HL-60 (cell line): Measurements from ENCODE around the gene BCL11B.

Experiments
- DNase-seq, 2 experiments: peaks; one replicate each; pipeline ENCODE4 v3.0.0-alpha.2; 2010 to 2020; ENCODE audit warnings: low read depth in 1 of 2, low spot score in 1 of 2
- H3K27ac ChIP-seq: fragments of 250-450 bp; sonication (Bioruptor Pico); replicated peaks from 2 replicates; pipeline ENCODE4 v1.5.1; 2020; ENCODE audit warnings: mild to moderate bottlenecking, moderate library complexity
- H3K27me3 ChIP-seq: fragments of 250-450 bp; sonication (Bioruptor Pico); 2 replicates; pipeline ENCODE4 v1.5.1; 2021; ENCODE audit warnings: mild to moderate bottlenecking, moderate library complexity; ENCODE audit not compliant: insufficient read depth, poor library complexity, severe bottlenecking
- H3K4me3 ChIP-seq: replicated peaks from 2 replicates; pipeline ENCODE4 v1.5.1; 2011; ENCODE audit warnings: mild to moderate bottlenecking, control low read depth, low read length; ENCODE audit not compliant: insufficient read depth
- GABPA ChIP-seq: IDR thresholded peaks from 2 replicates; pipeline ENCODE4 v1.6.1; 2012; ENCODE audit warnings: low read depth
- POLR2AphosphoS5 ChIP-seq: IDR thresholded peaks from 2 replicates; pipeline ENCODE4 v1.6.1; 2012; ENCODE audit warnings: low read depth
- SPI1 ChIP-seq: IDR thresholded peaks from 2 replicates; pipeline ENCODE4 v1.6.1; 2012; ENCODE audit warnings: low read depth, mild to moderate bottlenecking, borderline replicate concordance
- TF ChIP-seq, protein P1 (sequence below): IDR thresholded peaks from one replicate; pipeline ENCODE4 v1.5.1; 2011; ENCODE audit warnings: low read length, control low read depth, inconsistent platforms; ENCODE audit not compliant: insufficient read depth
- TF ChIP-seq, protein P2 (sequence below): IDR thresholded peaks from 2 replicates; pipeline ENCODE4 v1.6.1; 2012; ENCODE audit warnings: low read depth; ENCODE audit not compliant: insufficient replicate concordance

Gene BCL11B

GRCh38 chr14:99264691-99265450 is 7.1 kb downstream of the BCL11B start:
- TF ChIP-seq SPI1 (no peak), GABPA (no peak), POLR2AphosphoS5 (no peak)
- TF ChIP-seq, protein P1, sequence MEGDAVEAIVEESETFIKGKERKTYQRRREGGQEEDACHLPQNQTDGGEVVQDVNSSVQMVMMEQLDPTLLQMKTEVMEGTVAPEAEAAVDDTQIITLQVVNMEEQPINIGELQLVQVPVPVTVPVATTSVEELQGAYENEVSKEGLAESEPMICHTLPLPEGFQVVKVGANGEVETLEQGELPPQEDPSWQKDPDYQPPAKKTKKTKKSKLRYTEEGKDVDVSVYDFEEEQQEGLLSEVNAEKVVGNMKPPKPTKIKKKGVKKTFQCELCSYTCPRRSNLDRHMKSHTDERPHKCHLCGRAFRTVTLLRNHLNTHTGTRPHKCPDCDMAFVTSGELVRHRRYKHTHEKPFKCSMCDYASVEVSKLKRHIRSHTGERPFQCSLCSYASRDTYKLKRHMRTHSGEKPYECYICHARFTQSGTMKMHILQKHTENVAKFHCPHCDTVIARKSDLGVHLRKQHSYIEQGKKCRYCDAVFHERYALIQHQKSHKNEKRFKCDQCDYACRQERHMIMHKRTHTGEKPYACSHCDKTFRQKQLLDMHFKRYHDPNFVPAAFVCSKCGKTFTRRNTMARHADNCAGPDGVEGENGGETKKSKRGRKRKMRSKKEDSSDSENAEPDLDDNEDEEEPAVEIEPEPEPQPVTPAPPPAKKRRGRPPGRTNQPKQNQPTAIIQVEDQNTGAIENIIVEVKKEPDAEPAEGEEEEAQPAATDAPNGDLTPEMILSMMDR: no peak
- TF ChIP-seq, protein P2, sequence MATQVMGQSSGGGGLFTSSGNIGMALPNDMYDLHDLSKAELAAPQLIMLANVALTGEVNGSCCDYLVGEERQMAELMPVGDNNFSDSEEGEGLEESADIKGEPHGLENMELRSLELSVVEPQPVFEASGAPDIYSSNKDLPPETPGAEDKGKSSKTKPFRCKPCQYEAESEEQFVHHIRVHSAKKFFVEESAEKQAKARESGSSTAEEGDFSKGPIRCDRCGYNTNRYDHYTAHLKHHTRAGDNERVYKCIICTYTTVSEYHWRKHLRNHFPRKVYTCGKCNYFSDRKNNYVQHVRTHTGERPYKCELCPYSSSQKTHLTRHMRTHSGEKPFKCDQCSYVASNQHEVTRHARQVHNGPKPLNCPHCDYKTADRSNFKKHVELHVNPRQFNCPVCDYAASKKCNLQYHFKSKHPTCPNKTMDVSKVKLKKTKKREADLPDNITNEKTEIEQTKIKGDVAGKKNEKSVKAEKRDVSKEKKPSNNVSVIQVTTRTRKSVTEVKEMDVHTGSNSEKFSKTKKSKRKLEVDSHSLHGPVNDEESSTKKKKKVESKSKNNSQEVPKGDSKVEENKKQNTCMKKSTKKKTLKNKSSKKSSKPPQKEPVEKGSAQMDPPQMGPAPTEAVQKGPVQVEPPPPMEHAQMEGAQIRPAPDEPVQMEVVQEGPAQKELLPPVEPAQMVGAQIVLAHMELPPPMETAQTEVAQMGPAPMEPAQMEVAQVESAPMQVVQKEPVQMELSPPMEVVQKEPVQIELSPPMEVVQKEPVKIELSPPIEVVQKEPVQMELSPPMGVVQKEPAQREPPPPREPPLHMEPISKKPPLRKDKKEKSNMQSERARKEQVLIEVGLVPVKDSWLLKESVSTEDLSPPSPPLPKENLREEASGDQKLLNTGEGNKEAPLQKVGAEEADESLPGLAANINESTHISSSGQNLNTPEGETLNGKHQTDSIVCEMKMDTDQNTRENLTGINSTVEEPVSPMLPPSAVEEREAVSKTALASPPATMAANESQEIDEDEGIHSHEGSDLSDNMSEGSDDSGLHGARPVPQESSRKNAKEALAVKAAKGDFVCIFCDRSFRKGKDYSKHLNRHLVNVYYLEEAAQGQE: no peak
- Histone ChIP-seq H3K27me3 (peaks cover 68% of the 10 kb centered on the region), H3K27ac (no peak overlapping the region), H3K4me3 (no peak overlapping the region)
- no peak for DNase-seq

GRCh38 chr14:99263564-99264330 is 8.2 kb downstream of the BCL11B start:
- TF ChIP-seq GABPA: no peak
- TF ChIP-seq SPI1: no peak
- TF ChIP-seq, protein P1: no peak
- no peak for TF ChIP-seq POLR2AphosphoS5
- TF ChIP-seq, protein P2: no peak
- Histone ChIP-seq H3K27me3 (peaks cover 65% of the 10 kb centered on the region), H3K4me3 (no peak overlapping the region), H3K27ac (no peak overlapping the region)
- DNase-seq: no peak

DNA sequence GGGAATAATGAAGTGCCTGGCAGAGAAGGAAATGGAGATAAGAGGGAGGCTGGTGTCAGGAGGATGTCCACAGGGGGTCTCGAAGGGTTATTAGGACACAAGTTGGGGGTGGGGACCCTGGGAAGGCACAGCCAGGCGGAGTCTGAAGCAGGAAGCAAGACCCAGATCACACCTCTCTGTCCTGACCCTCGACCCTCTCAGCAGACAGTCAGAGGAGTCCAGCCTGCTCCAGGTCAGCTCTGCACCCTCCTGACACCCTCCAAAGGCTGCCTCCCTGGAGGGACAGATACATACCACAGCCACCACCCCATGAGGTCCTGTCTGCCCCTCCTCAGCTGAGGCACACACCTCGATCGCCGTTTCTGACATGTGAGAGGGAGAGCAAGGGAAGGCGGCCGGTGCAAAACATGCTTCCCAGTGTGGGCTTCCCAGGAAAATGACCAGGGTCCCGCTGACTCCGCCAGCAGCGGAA is 9.0 kb downstream of the BCL11B start:
- Histone ChIP-seq H3K4me3 (no peak overlapping the region), H3K27me3 (peaks cover 62% of the 10 kb centered on the region), H3K27ac (no peak overlapping the region)

More for the DNA sequence above, 9.0 kb downstream of the BCL11B start:
- no peak for DNase-seq
- TF ChIP-seq, protein P1: no peak
- TF ChIP-seq GABPA (no peak), POLR2AphosphoS5 (no peak), SPI1 (no peak)
- TF ChIP-seq, protein P2: no peak
